ENCODE results near the gene CDKN1C. TPM values are rescaled to one million over a fixed set of nuclear protein-coding genes. Genes with fewer than 3 reads are reported as not detected.

CDKN1C gene
- polyA plus RNA-seq, 1 of the 3 experiments (the other 2 are of a cell fraction), result 1.6 TPM

- Histone ChIP-seq H3K9me3 (no peaks in the 10 kb centered on the region), H2AFZ (ENCODE audit: low read depth) (no peak overlapping the region), H3K36me3 (replicated peaks in 1 of 2; ENCODE audit: control insufficient read depth in 1 of 2, insufficient read depth in 2 of 2, low read length in 1 of 2) (no peaks in the 10 kb centered on the region), H3K9ac (0 out of 2 replicates have a peak overlapping the region, but pooled peaks have one; percentile 21), H3K9me2 (no peaks in the 10 kb centered on the region), H3K27ac (ENCODE audit: low read depth in 2 of 2, low read length in 1 of 2) (peak overlapping the region in 1 of 2 experiments; percentile 55; a peak in 1 of 4 replicates), H3F3A (replicated peaks; ENCODE audit: insufficient read depth) (no peaks in the 10 kb centered on the region), H4K20me1 (ENCODE audit: insufficient read depth) (no peaks in the 10 kb centered on the region), H3K4me2 (peak overlapping the region; percentile 76), H3K27me3 (ENCODE audit: insufficient read depth) (no peaks in the 10 kb centered on the region), H3K4me3 (ENCODE audit: low read depth in 2 of 2, low read length in 1 of 2) (no peak overlapping the region), H3K4me1 (ENCODE audit: control insufficient read depth in 1 of 2, insufficient read depth in 2 of 2, low read depth in 1 of 2, low read length in 1 of 2) (peaks cover 17 to 25% of the 10 kb centered on the region in 2 experiments; a peak in 3 of 4 replicates), H3K79me2 (ENCODE audit: insufficient read depth) (no peaks in the 10 kb centered on the region)
- POLR2A ChIA-PET, result no interaction called here
- CTCF ChIA-PET, result interaction anchor here (0.6 to 2.2 kb wide), 6 partner anchors 9 to 381 kb away, joined by 3 to 10 read pairs (median 5); no protein-coding TSS in a partner anchor
- 60% methylated on average over 1 of the region's 5 CpGs for WGBS (ENCODE audit: low lambda C conversion rate)
- TF ChIP-seq JUND (IDR thresholded peaks at IDR 0.05) (peak; percentile 80; the same call in 1 of the 2 replicates), SMC3 (IDR thresholded peaks at IDR 0.05; ENCODE audit: low read depth, low read length) (no peak), TAF1 (IDR thresholded peaks at IDR 0.05; ENCODE audit: borderline replicate concordance, low read depth, low read length) (no peak), RCOR1 (IDR thresholded peaks at IDR 0.05; ENCODE audit: low read length) (no peak), FOSL2 (IDR thresholded peaks at IDR 0.05; ENCODE audit: borderline replicate concordance, low read depth) (peak; percentile 92), MAX (IDR thresholded peaks at IDR 0.05; ENCODE audit: low read depth) (no peak), FOXM1 (IDR thresholded peaks at IDR 0.05; ENCODE audit: low read depth) (no peak), USF1 (IDR thresholded peaks at IDR 0.05; ENCODE audit: borderline replicate concordance, low read depth) (no peak), PBX3 (IDR thresholded peaks at IDR 0.05) (no peak), NFIC (IDR thresholded peaks at IDR 0.05; ENCODE audit: borderline replicate concordance) (0 out of 2 replicates have a peak, but pooled peaks have one; percentile 14), TCF12 (IDR thresholded peaks at IDR 0.05) (peak; percentile 49), NRF1 (IDR thresholded peaks at IDR 0.05; ENCODE audit: low read depth, low read length) (no peak)
- DNase-seq, result peak; percentile 67
Measured at GRCh38 chr11:2912498-2912897, 26.9 kb upstream of the CDKN1C start.

GRCh38 chr11:2911785-2912391 lies 26.3 kb upstream of the CDKN1C start:
- Histone ChIP-seq H3K27ac (ENCODE audit: low read depth in 2 of 2, low read length in 1 of 2) (peak overlapping the region in 1 of 2 experiments; percentile 55; a peak in 1 of 4 replicates), H4K20me1 (ENCODE audit: insufficient read depth) (no peaks in the 10 kb centered on the region), H3K4me2 (peak overlapping the region; percentile 76; the same call in 1 of the 2 replicates), H2AFZ (ENCODE audit: low read depth) (no peak overlapping the region), H3K9me3 (no peaks in the 10 kb centered on the region), H3K27me3 (ENCODE audit: insufficient read depth) (no peaks in the 10 kb centered on the region), H3K79me2 (ENCODE audit: insufficient read depth) (no peaks in the 10 kb centered on the region), H3K9me2 (no peaks in the 10 kb centered on the region), H3K4me3 (ENCODE audit: low read depth in 2 of 2, low read length in 1 of 2) (no peak overlapping the region), H3K4me1 (ENCODE audit: control insufficient read depth in 1 of 2, insufficient read depth in 2 of 2, low read depth in 1 of 2, low read length in 1 of 2) (peaks cover 17 to 25% of the 10 kb centered on the region in 2 experiments; a peak in 3 of 4 replicates), H3F3A (replicated peaks; ENCODE audit: insufficient read depth) (no peaks in the 10 kb centered on the region), H3K9ac (no peak overlapping the region), H3K36me3 (replicated peaks in 1 of 2; ENCODE audit: control insufficient read depth in 1 of 2, insufficient read depth in 2 of 2, low read length in 1 of 2) (no peaks in the 10 kb centered on the region)
- TF ChIP-seq RAD21 (IDR thresholded peaks at IDR 0.05; ENCODE audit: low read length), result no peak
- no peak for TF ChIP-seq ZBTB33 (IDR thresholded peaks at IDR 0.05; ENCODE audit: borderline replicate concordance, low read depth)
- no peak for TF ChIP-seq SIN3A (IDR thresholded peaks at IDR 0.05; ENCODE audit: borderline replicate concordance, low read depth, low read length)
- CTCF ChIA-PET, result interaction anchor here (0.9 to 2.2 kb wide), 6 partner anchors 9 to 381 kb away, joined by 3 to 10 read pairs (median 6); no protein-coding TSS in a partner anchor
- POLR2A ChIA-PET, result no interaction called here
- no peak for DNase-seq
- 90% methylated on average over 9 of the region's 12 CpGs for WGBS (ENCODE audit: low lambda C conversion rate)

Data from SK-N-SH (cell line).